ENCODE measurements around the gene ANTXRL.

DNA sequence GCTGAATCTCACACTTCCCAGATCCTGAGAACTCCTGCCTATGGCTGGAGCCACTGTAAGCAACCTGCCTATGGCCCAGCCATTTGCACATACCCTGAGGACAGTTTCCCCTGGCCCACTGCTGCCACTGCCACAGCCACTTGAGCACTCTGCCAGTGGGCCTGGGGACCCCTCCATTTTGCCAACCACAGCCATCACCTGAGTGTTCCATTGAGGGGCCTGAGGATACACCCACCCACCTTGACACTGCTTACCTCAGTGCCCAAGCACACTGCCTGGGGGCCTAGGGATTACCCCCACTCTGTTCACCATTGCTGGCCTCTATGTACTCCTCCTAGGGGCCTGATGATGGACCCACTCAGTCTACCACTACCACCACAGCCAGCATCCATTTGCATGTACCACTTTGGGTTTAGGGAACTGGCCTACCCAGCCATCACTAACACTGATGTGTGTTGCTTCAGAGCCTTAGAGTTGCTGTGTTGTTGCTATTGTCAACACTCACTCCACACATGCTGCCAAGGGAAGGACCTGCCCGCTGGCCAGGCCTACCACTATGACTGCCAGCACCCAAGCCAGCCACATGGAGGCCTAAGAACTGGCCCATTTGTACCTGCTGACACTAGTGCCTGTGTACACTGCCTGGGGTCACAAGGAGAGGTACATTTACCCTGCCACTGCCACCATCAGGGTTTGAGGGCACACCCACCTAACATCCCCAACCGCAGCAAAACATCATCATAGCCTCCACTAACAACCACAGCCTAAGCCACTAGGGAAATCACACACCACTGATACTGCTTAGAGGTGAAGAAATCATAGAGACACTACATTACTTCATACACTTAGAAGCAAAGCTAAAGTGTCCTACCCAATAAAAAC is 45.9 kb upstream of the ANTXRL start:
- TF ChIP-seq, protein P1, sequence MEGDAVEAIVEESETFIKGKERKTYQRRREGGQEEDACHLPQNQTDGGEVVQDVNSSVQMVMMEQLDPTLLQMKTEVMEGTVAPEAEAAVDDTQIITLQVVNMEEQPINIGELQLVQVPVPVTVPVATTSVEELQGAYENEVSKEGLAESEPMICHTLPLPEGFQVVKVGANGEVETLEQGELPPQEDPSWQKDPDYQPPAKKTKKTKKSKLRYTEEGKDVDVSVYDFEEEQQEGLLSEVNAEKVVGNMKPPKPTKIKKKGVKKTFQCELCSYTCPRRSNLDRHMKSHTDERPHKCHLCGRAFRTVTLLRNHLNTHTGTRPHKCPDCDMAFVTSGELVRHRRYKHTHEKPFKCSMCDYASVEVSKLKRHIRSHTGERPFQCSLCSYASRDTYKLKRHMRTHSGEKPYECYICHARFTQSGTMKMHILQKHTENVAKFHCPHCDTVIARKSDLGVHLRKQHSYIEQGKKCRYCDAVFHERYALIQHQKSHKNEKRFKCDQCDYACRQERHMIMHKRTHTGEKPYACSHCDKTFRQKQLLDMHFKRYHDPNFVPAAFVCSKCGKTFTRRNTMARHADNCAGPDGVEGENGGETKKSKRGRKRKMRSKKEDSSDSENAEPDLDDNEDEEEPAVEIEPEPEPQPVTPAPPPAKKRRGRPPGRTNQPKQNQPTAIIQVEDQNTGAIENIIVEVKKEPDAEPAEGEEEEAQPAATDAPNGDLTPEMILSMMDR (IDR thresholded peaks at IDR 0.05; ENCODE audit: insufficient read depth, low read depth, low read length) = no peak
- TF ChIP-seq EZH2 (IDR thresholded peaks at IDR 0.05; ENCODE audit: insufficient read depth, low read length) = no peak

Data from astrocyte (in vitro differentiated cells and primary cell).